GM18909 (cell line): ENCODE measurements around the gene CTU2.

Experiments
- ATAC-seq: cut with Tn5 transposase; IDR thresholded peaks from one replicate; pipeline ENCODE4 v1.9.1; 2021; ENCODE audit warnings: mild to moderate bottlenecking; ENCODE audit not compliant: unreplicated experiment, poor library complexity

CTU2 gene

GRCh38 chr16:88695753-88696152, 10.6 kb upstream of the CTU2 start:
- no peak for ATAC-seq

GRCh38 chr16:88696441-88696840, 9.9 kb upstream of the CTU2 start:
- no peak for ATAC-seq

GRCh38 chr16:88697116-88697830, 9.0 kb upstream of the CTU2 start:
- ATAC-seq, result no peak

- no peak for ATAC-seq
Measured at GRCh38 chr16:88697831-88698615, 8.3 kb upstream of the CTU2 start.

GRCh38 chr16:88698646-88699045, 7.7 kb upstream of the CTU2 start:
- ATAC-seq, result no peak

- no peak for ATAC-seq
Measured at GRCh38 chr16:88699180-88699579, 7.1 kb upstream of the CTU2 start.

- ATAC-seq, result peak; percentile 1
Measured at GRCh38 chr16:88700322-88700635, 6.0 kb upstream of the CTU2 start.

- ATAC-seq, result peak; percentile 67
Measured at GRCh38 chr16:88700636-88701482, 5.4 kb upstream of the CTU2 start.

- no peak for ATAC-seq
Measured at GRCh38 chr16:88701581-88702370, 4.5 kb upstream of the CTU2 start.

GRCh38 chr16:88702371-88703210, 3.7 kb upstream of the CTU2 start:
- ATAC-seq, result no peak

GRCh38 chr16:88703486-88704309, 2.6 kb upstream of the CTU2 start:
- no peak for ATAC-seq

GRCh38 chr16:88705076-88705684, 1.1 kb upstream of the CTU2 start:
- no peak for ATAC-seq

GRCh38 chr16:88705801-88706228, 488 bp upstream of the CTU2 start:
- peak; percentile 25 for ATAC-seq

- ATAC-seq, result no peak
Measured at GRCh38 chr16:88706965-88707826, 893 bp downstream of the CTU2 start.

GRCh38 chr16:88710556-88710955, 4.3 kb downstream of the CTU2 start:
- no peak for ATAC-seq

GRCh38 chr16:88711750-88712340, 5.5 kb downstream of the CTU2 start:
- no peak for ATAC-seq
